Cardiac muscle cell (in vitro differentiated cells and primary cell): ENCODE measurements around the gene SMARCD3. TPM values are rescaled to one million over a fixed set of nuclear protein-coding genes. Genes with fewer than 3 reads are reported as not detected.
A peak's percentile ranks its signal among the peaks of the same experiment; 100 is the strongest.

Experiments
- DNase-seq, 2 donors: peaks; one replicate each; pipeline versions ENCODE4 v3.0.0 to v3.0.0-alpha.2; 2010 to 2017; ENCODE audit warnings: low read depth in 1 of 2, low spot score in 1 of 2
- H3K27ac ChIP-seq: fragments of 200-600 bp; sonication (generic); 2 replicates; pipeline ENCODE4 v1.5.1; 2016
- H3K27me3 ChIP-seq: fragments of 200-600 bp; sonication (generic); 2 replicates; pipeline ENCODE4 v1.6.0; 2016; ENCODE audit warnings: control low read depth
- H3K36me3 ChIP-seq: fragments of 200-600 bp; sonication (generic); 2 replicates; pipeline ENCODE4 v1.5.1; 2016; ENCODE audit warnings: control low read depth
- H3K4me1 ChIP-seq: fragments of 200-600 bp; sonication (generic); 2 replicates; pipeline ENCODE4 v1.8.1; 2017; ENCODE audit warnings: low read depth, mild to moderate bottlenecking, mixed run types
- H3K4me3 ChIP-seq: fragments of 200-600 bp; sonication (generic); 2 replicates; pipeline ENCODE4 v1.5.1; 2016; ENCODE audit warnings: mild to moderate bottlenecking
- H3K9me3 ChIP-seq: fragments of 200-600 bp; sonication (generic); 2 replicates; pipeline ENCODE4 v1.5.1; 2017; ENCODE audit warnings: low read depth, mild to moderate bottlenecking, control low read depth
- CTCF ChIP-seq: IDR thresholded peaks from 2 replicates; pipeline ENCODE4 v1.5.1; 2012; ENCODE audit warnings: low read depth, mild to moderate bottlenecking, low read length
- polyA plus RNA-seq: library from polyadenylated mRNA; unstranded; fragments of >200 nt; fragmentation: Nextera tagmentation; extraction: Ambion mirVana; gene quantifications from 2 replicates; pipeline ENCODE4 v1.2.1, GENCODE V29; 2016
- total RNA-seq: library from RNA; depleted of rRNA; stranded (reverse); fragments of >200 nt; gene quantifications from 2 replicates; pipeline ENCODE4 v1.2.3, GENCODE V29; 2016

Gene SMARCD3
- total and polyA plus RNA-seq, 2 experiments from 2014 or later: 180 to 237 TPM

DNA sequence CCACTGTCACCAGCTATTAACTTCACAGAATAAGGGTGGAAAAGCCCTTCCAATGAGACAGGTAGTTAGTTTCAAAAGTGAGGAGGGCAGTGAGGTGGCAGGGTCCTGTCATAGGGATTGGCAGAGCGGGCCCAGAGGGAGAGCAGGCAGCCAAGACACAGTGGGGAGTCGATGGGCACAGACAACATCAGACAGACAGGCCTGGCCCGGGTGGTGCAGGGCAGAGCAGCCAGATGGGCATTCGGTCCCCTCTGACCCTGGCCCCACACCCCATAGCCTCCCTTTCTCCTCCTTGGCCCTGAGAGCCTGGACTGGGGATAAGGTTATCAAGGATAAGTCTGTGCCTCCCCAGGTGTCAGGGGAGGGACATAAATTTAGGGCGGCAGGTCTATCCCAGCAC, 31.4 kb upstream of the SMARCD3 start:
- H3K4me3 ChIP-seq: no peak overlapping the region
- H3K27me3 ChIP-seq: no peaks in the 10 kb centered on the region
- no peak for DNase-seq
- no peaks in the 10 kb centered on the region for H3K9me3 ChIP-seq
- H3K27ac ChIP-seq: no peak overlapping the region
- H3K4me1 ChIP-seq: no peaks in the 10 kb centered on the region
- no peaks in the 10 kb centered on the region for H3K36me3 ChIP-seq
- no peak for TF ChIP-seq CTCF

GRCh38 chr7:151278949-151279348, 30.5 kb upstream of the SMARCD3 start:
- TF ChIP-seq CTCF: no peak
- Histone ChIP-seq H3K9me3 (no peaks in the 10 kb centered on the region), H3K4me3 (no peak overlapping the region), H3K27ac (no peak overlapping the region), H3K27me3 (no peaks in the 10 kb centered on the region), H3K36me3 (no peaks in the 10 kb centered on the region), H3K4me1 (no peaks in the 10 kb centered on the region)
- no peak for DNase-seq

- no peaks in the 10 kb centered on the region for H3K36me3 ChIP-seq
- H3K4me3 ChIP-seq: no peak overlapping the region
- no peaks in the 10 kb centered on the region for H3K27me3 ChIP-seq
- DNase-seq: no peak
- TF ChIP-seq CTCF: no peak
- no peaks in the 10 kb centered on the region for H3K9me3 ChIP-seq
- H3K4me1 ChIP-seq: no peaks in the 10 kb centered on the region
- H3K27ac ChIP-seq: no peak overlapping the region
Observed at GRCh38 chr7:151277631-151278030, 29.1 kb upstream of the SMARCD3 start.

DNA sequence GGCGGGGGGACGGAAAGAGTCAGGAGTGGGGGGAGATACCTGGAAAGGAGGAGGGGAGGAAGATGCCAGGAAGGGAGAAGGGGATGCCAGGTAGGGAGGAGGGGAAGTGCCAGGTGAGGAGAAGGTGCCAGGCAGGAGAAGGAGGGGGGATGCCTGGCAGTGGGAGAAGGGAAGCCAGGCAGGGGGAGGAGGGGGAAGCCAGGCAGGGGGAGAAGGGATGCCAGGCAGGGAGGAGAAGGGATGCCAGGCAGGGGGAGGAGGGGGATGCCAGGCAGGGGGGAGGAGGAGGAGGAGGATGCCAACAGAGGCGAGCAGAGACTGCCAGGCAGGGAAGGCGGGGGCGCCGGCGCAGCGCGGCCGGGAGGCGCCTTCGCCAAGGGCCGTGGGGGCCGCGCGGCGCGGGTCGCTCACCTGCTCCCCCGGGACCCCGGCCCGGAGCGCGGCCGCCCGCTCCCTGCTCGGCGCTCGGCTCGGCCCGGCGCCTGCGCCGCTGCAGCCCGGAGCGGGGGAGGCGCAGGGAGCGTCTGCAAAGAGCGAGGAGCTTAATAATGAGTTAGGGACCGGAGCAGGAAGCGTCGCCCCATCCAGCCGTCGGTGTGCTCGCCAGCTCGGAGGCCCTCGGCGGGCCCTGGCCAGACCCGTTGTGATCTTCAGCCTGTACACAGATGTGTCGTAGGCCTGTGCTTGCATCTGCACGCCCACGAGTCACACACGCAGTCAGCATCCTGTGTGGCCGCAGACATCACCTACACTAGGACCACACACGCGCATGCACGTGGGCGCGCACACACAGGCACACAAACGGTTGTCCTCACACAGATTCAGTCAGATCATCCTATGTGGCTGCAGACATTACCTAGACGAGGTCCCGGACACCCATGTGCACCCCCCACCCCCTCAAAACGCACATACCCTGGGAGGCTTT, 28.4 kb upstream of the SMARCD3 start:
- Histone ChIP-seq H3K27me3 (no peaks in the 10 kb centered on the region), H3K4me3 (peak overlapping the region; percentile 27), H3K4me1 (no peaks in the 10 kb centered on the region), H3K27ac (no peak overlapping the region), H3K9me3 (no peaks in the 10 kb centered on the region), H3K36me3 (no peaks in the 10 kb centered on the region)
- no peak for TF ChIP-seq CTCF
- peak; percentile 78 to 79 for DNase-seq

- no peak for DNase-seq
- H3K4me3 ChIP-seq: no peak overlapping the region
- no peaks in the 10 kb centered on the region for H3K27me3 ChIP-seq
Observed at GRCh38 chr7:151275813-151276577, 27.5 kb upstream of the SMARCD3 start.

More at GRCh38 chr7:151275813-151276577, 27.5 kb upstream of the SMARCD3 start:
- Histone ChIP-seq H3K9me3 (no peaks in the 10 kb centered on the region), H3K27ac (no peak overlapping the region), H3K36me3 (no peaks in the 10 kb centered on the region), H3K4me1 (no peaks in the 10 kb centered on the region)
- no peak for TF ChIP-seq CTCF
